Inferior parietal cortex (tissue), 1 donor: ENCODE measurements around the gene MAML2.

Experiments used
- DNase-seq: peaks from one replicate; pipeline ENCODE4 v3.0.0-alpha.2; 2016; ENCODE audit errors: extremely low spot score

The MAML2 gene

DNA sequence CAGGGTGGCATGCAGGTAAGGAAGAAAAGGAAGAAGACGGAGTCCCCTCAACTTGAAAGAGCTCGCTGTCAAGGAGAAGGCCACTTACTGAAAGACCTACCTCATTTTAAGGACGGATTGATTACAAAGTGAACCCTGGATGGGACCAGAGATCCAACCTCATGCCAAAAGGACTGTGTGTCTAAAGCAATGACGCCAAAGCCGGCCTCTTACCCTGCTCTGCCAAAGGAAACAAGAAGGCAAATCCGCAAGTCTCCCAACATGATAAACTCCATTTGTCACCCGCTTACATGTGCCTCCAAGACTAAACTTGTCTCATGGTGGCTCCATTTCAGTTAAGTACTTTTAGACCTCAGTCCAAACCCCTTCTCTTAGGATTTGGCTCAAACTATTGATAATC is 270.4 kb downstream of the MAML2 start:
- no peak for DNase-seq

DNA sequence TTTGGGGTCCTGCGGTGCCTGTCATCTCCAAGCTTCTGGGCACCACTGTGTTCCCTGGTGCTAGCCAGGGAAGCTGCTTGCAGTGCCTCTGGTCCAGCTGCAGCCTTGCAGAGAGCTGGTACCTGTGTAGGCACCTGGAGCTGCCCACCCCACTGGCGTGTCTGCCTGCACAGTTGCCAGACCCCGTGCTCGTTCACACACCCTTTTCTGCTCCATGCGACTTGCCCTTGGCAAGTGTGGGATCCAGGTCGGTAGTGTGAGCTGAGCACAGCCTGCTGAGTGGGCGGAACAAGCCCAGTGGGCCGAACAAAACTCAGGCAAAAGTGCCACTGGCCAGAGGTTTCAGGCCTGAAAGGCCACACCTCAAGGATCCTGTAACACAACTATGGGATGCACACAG is 272.5 kb downstream of the MAML2 start:
- no peak for DNase-seq

DNA sequence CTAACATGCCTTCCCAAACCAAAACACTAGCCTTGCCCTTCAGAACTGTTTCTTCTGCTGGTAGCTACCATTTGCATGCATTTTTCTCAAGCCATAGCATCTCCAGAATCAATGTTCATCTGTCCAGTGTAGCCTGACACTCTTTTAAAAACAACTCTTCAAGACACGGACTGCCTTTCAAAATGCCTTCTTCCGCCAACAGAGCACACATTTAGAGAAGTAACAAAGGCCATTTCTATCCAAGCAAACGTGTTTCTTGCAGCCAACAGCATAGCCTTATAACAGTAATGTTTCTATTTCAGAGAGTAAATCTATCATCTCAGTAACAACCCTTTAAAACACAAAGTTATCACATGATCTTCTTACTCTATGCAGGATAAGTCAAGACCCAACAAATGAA is 275.8 kb downstream of the MAML2 start:
- DNase-seq = no peak

- DNase-seq = no peak
These were observed 277.6 kb downstream of the MAML2 start for GRCh38 chr11:96065379-96065778.

DNA sequence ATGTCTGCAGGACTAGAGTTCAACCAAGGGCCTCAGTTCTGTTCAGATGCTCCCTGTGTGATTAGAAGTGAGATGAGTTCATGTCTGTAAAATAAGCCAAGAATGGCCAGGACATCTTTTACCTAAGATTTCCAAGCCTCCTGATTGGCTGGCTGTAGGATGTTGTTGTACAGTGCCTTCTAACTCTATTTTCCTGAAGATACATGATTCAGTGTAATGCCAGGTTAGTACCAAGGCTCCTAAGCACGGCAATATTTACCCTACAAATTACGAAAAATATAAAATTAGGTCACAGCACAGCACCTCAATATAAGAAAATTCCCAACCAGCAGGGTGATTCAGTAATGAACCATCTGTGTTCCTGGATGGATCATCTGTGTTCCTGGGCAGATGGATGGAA is 279.1 kb downstream of the MAML2 start:
- DNase-seq = no peak

DNA sequence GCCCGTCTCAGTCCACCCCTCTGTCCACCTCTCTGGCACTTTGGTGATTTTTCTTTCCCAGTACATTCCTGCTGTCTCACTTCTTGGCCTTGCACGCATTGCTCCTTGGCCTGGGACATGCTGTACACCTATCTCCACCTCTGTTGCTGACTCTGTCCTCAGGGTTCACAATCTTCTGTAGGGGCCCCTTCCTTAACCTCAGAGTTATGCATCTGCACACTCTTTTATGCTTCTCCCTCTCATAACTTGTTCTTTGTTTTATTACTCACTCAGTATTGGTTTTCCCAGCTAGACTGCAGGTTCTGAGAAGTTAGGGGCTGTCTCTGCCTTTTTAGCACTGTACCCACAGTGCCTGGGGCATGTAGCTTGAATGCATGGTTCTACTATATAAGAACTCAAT is 279.9 kb downstream of the MAML2 start:
- DNase-seq = no peak

- no peak for DNase-seq
These were observed 280.9 kb downstream of the MAML2 start for GRCh38 chr11:96062134-96062533.

DNA sequence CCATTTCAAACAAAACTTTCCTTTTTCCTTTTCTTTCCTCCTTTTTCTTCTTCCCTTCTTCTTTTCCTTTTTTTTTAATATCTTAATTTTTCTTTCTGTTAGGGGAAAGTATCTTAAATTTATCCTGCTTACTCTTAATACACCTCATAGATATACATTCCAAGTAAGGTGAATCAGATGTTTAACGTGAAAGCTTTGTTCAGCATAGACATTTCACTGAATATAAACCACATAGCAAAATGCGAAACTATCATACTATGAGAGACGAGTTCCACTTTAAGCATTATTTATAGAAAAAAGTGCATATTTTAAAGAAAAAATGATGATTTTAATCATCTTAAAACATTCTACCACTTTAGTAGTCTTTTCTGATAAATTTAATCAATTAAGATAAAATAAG is 281.3 kb downstream of the MAML2 start:
- no peak for DNase-seq

- no peak for DNase-seq
These were observed 281.9 kb downstream of the MAML2 start for GRCh38 chr11:96061069-96061468.

GRCh38 chr11:96057502-96057901 is 285.5 kb downstream of the MAML2 start:
- no peak for DNase-seq

DNA sequence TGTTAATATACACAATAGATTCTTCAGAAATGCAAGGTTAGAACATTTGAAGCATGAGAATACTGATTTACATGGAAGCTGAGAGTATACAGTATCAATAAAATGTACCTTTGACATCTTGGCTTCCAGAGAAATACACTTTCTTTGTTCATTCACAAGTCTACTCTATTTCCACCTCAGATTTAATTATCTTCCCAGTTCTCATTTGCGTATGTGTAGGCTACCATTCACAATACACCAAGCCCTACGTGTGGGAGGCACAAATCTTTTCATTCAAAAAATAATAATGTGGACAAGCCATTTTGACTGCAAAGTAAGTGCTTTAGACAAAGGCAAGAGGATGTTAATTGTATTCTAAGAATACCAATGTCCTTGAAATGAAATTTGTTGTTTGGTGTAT is 286.4 kb downstream of the MAML2 start:
- DNase-seq = no peak

- no peak for DNase-seq
These were observed 287.1 kb downstream of the MAML2 start for GRCh38 chr11:96055706-96056387.

- DNase-seq = peak; percentile 77
These were observed 287.9 kb downstream of the MAML2 start for GRCh38 chr11:96054870-96055705.

GRCh38 chr11:96052921-96053651 is 289.9 kb downstream of the MAML2 start:
- no peak for DNase-seq

DNA sequence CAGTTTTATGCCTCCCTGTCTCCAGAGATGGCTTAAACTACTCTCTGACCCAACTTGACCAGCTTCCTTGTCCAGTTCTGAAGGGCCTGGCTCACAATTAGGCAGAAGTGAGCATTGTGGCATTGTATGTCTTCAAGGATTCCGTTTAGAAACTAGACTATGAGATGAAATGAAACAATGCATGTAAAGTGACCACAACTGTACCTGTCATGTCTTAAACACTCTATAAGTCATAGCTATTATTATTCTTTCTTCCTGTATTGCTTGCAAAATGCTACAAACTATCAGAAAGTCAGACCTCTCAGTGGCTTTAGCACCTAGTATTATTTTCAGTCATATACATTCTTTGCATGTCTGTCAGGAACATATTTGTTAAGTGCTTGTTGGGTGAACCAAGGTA is 291.2 kb downstream of the MAML2 start:
- no peak for DNase-seq

- no peak for DNase-seq
These were observed 292.4 kb downstream of the MAML2 start for GRCh38 chr11:96050435-96051182.

DNA sequence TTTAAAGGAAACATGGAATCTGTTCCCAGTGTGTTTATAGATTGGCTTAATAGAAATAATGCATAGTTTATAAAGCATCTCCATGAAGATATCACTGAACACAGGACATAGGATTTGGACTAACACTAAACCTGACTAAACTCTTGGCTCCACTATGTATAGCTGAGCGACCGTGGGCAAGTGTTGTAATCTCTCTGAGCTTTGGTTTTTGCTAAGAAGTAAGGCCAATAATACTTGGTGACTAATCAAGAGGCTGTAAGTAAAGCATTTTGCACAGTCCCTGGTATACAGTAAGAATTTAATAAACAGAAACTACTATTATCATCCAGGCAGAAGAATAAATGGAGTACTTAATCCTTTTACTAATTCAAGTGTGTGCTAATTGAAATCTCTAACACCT is 293.6 kb downstream of the MAML2 start:
- no peak for DNase-seq

GRCh38 chr11:96045622-96046456 is 297.2 kb downstream of the MAML2 start:
- no peak for DNase-seq

GRCh38 chr11:96044747-96045146 is 298.2 kb downstream of the MAML2 start:
- DNase-seq = no peak

- DNase-seq = no peak
These were observed 298.7 kb downstream of the MAML2 start for GRCh38 chr11:96044311-96044710.

DNA sequence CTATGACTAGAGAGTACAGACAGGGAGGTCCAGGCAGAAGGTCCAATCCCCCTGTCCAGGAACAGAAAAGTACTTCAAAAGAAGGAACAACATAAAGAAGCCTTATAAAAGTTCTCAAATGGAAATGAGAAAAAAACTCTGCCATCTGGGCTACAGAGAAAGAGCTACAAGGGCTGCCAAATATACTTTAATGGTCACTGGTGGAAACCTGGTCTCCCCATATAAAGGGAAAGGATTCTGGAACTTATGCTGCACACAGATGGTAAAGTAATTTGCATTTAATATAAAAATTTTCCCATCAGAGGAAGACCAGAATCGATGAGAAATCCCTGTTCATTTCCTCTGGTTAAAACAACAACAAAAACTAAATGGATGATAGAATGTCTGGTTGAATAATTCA is 299.7 kb downstream of the MAML2 start:
- DNase-seq = no peak
